ENCODE results near the gene MAPK8IP3. TPM values are rescaled to one million over a fixed set of nuclear protein-coding genes. Genes with fewer than 3 reads are reported as not detected.
"Not testable (repeated sequence)": the region's sequence is repeated elsewhere in the genome, so short reads cannot be mapped to it uniquely, and the experiment has no call there.

Gene MAPK8IP3
- polyA plus RNA-seq, 1 donor (not counting 4 experiments of a cell fraction or from before 2014, with no cell fraction given): 11.7 TPM

DNA sequence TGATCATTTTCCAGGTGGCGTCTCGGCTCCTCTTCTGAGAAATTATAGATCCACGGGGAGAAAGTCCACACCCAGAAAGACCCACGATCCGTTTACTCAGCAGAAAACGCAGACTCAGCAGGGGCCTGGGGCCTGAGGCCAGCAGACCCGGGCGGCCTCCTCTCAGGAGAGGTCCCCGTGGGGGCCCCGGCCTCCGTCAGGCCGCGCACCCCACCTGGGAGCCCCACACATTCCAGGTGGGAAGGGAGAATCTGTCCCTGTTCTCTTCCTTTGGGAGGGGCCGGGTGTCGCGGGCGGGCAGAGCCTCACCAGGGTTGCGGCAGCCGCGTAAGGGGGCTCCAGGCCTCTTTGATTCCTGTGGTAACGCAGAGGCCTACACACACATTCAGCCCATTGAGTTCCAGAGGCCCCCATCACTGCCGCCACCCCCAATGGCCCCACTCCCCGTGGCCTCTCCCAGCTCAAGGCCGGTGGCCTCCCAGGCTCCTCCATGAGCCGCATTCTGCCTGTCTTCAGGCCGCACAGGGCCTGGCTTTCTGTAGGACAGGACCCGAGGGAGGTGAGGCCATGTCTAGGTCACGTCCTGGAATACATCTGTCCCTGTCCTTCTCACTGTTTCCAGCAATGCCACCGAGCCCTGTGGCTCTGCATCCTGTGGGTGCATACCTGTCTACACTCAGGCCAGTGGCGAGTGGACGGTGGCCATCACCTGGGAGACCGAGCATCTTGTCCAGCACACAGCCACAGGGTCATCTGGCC, 89.1 kb downstream of the MAPK8IP3 start:
- no peaks in the 10 kb centered on the region for H3K9me1 ChIP-seq (ENCODE audit: control insufficient read depth, extremely low read depth, insufficient read depth, low read length)
- no peaks in the 10 kb centered on the region for H3K27me3 ChIP-seq (ENCODE audit: control insufficient read depth, extremely low read depth, insufficient read depth, low read length)
- no peak overlapping the region for H2AFZ ChIP-seq (ENCODE audit: control insufficient read depth, low read length)
- no peaks in the 10 kb centered on the region for H3K4me1 ChIP-seq (ENCODE audit: control insufficient read depth, extremely low read depth, insufficient read depth, low read length)
- FAIRE-seq (no peak), DNase-seq (ENCODE audit: low read depth, low spot score) (no peak)
- no peak overlapping the region for H3K9ac ChIP-seq (ENCODE audit: control insufficient read depth, extremely low read depth, insufficient read depth, low read length)
- H3K79me2 ChIP-seq (ENCODE audit: control insufficient read depth, insufficient read depth, low read length): no peaks in the 10 kb centered on the region
- no peak overlapping the region for H3K27ac ChIP-seq (ENCODE audit: control insufficient read depth, insufficient read depth, low read length)
- no peak overlapping the region for H3K4me2 ChIP-seq (ENCODE audit: control insufficient read depth, extremely low read depth, insufficient read depth, low read depth, low read length)
- no peak overlapping the region for H3K4me3 ChIP-seq (ENCODE audit: control insufficient read depth in 2 of 3, extremely low read depth in 1 of 3, insufficient read depth in 2 of 3, low read depth in 1 of 3, low read length in 3 of 3)
- H3K9me3 ChIP-seq (ENCODE audit: control insufficient read depth, low read depth, low read length): peaks cover 2% of the 10 kb centered on the region
- H3K36me3 ChIP-seq (ENCODE audit: control insufficient read depth in 2 of 2, extremely low read depth in 1 of 2, insufficient read depth in 2 of 2, low read length in 2 of 2): no peaks in the 10 kb centered on the region
- dilution Hi-C loops (cut with MboI; ENCODE audit: extremely low pct_ligation_motif_present, low sequenced_read_pairs): no loop called here
- H4K20me1 ChIP-seq (ENCODE audit: control insufficient read depth, extremely low read depth, insufficient read depth, low read length): no peaks in the 10 kb centered on the region
- TF ChIP-seq CTCF (optimal IDR thresholded peaks at IDR 0.05 in 1 of 3, IDR thresholded peaks at IDR 0.05 in 1 of 3, conservative IDR thresholded peaks at IDR 0.05 in 1 of 3; ENCODE audit: extremely low read depth in 1 of 3, insufficient read depth in 2 of 3, low read length in 3 of 3) (no peak), EZH2 (IDR thresholded peaks at IDR 0.05; ENCODE audit: low read length) (no peak)

DNA sequence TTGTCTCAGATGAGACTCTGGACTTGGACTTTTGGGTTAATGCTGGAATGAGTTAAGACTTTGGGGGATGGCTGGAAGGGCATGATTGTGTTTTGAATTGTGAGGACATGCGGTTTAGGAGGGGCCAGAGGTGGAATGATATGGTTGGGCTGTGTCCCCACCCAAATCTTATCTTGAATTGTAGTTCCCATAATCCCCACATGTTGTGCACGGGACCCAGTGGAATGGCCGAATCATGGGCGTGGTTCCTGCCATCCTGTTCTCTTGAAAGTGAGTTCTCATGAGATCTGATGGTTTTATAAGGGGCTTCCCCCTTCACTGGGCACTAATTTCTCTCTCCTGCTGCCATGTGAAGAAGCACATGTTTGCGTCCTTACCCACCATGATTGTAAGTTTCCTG, 93.3 kb downstream of the MAPK8IP3 start:
- H3K9ac ChIP-seq (ENCODE audit: control insufficient read depth, extremely low read depth, insufficient read depth, low read length); H3K9me1 ChIP-seq (ENCODE audit: control insufficient read depth, extremely low read depth, insufficient read depth, low read length); dilution Hi-C loops (cut with MboI; ENCODE audit: extremely low pct_ligation_motif_present, low sequenced_read_pairs); H3K4me2 ChIP-seq (ENCODE audit: control insufficient read depth, extremely low read depth, insufficient read depth, low read depth, low read length); H2AFZ ChIP-seq (ENCODE audit: control insufficient read depth, low read length); H4K20me1 ChIP-seq (ENCODE audit: control insufficient read depth, extremely low read depth, insufficient read depth, low read length); H3K4me3 ChIP-seq (ENCODE audit: control insufficient read depth in 2 of 3, extremely low read depth in 1 of 3, insufficient read depth in 2 of 3, low read depth in 1 of 3, low read length in 3 of 3); H3K36me3 ChIP-seq (ENCODE audit: control insufficient read depth in 2 of 2, extremely low read depth in 1 of 2, insufficient read depth in 2 of 2, low read length in 2 of 2); H3K27ac ChIP-seq (ENCODE audit: control insufficient read depth, insufficient read depth, low read length); DNase-seq (ENCODE audit: low read depth, low spot score); H3K79me2 ChIP-seq (ENCODE audit: control insufficient read depth, insufficient read depth, low read length); H3K27me3 ChIP-seq (ENCODE audit: control insufficient read depth, extremely low read depth, insufficient read depth, low read length); H3K9me3 ChIP-seq (ENCODE audit: control insufficient read depth, low read depth, low read length); H3K4me1 ChIP-seq (ENCODE audit: control insufficient read depth, extremely low read depth, insufficient read depth, low read length); FAIRE-seq: not testable (repeated sequence)

- H2AFZ ChIP-seq (ENCODE audit: control insufficient read depth, low read length): no peak overlapping the region
- no peak overlapping the region for H3K27ac ChIP-seq (ENCODE audit: control insufficient read depth, insufficient read depth, low read length)
- no peak overlapping the region for H3K9ac ChIP-seq (ENCODE audit: control insufficient read depth, extremely low read depth, insufficient read depth, low read length)
- no peak overlapping the region for H3K4me3 ChIP-seq (ENCODE audit: control insufficient read depth in 2 of 3, extremely low read depth in 1 of 3, insufficient read depth in 2 of 3, low read depth in 1 of 3, low read length in 3 of 3)
- H4K20me1 ChIP-seq (ENCODE audit: control insufficient read depth, extremely low read depth, insufficient read depth, low read length): no peaks in the 10 kb centered on the region
- H3K9me1 ChIP-seq (ENCODE audit: control insufficient read depth, extremely low read depth, insufficient read depth, low read length): no peaks in the 10 kb centered on the region
- no peak for FAIRE-seq
- H3K27me3 ChIP-seq (ENCODE audit: control insufficient read depth, extremely low read depth, insufficient read depth, low read length): no peaks in the 10 kb centered on the region
- H3K4me2 ChIP-seq (ENCODE audit: control insufficient read depth, extremely low read depth, insufficient read depth, low read depth, low read length): no peak overlapping the region
- dilution Hi-C loops (cut with MboI; ENCODE audit: extremely low pct_ligation_motif_present, low sequenced_read_pairs): no loop called here
- H3K79me2 ChIP-seq (ENCODE audit: control insufficient read depth, insufficient read depth, low read length): no peaks in the 10 kb centered on the region
- no peak for TF ChIP-seq CTCF (optimal IDR thresholded peaks at IDR 0.05 in 1 of 3, IDR thresholded peaks at IDR 0.05 in 1 of 3, conservative IDR thresholded peaks at IDR 0.05 in 1 of 3; ENCODE audit: extremely low read depth in 1 of 3, insufficient read depth in 2 of 3, low read length in 3 of 3)
- TF ChIP-seq EZH2 (IDR thresholded peaks at IDR 0.05; ENCODE audit: low read length): no peak
- H3K36me3 ChIP-seq (ENCODE audit: control insufficient read depth in 2 of 2, extremely low read depth in 1 of 2, insufficient read depth in 2 of 2, low read length in 2 of 2): no peaks in the 10 kb centered on the region
- peaks cover 2% of the 10 kb centered on the region for H3K9me3 ChIP-seq (ENCODE audit: control insufficient read depth, low read depth, low read length)
- no peak for DNase-seq (ENCODE audit: low read depth, low spot score)
- H3K4me1 ChIP-seq (ENCODE audit: control insufficient read depth, extremely low read depth, insufficient read depth, low read length): no peaks in the 10 kb centered on the region
Measured at GRCh38 chr16:1800701-1801100, 94.7 kb downstream of the MAPK8IP3 start.

All from keratinocyte (primary cell).